GM20000 (cell line): ENCODE results near the gene SPON2.

Experiments
- DNase-seq: peaks from one replicate; pipeline ENCODE4 v3.0.0; 2012; ENCODE audit warnings: low spot score
- TF ChIP-seq, protein P1 (sequence below): IDR thresholded peaks from 2 replicates; pipeline ENCODE4 v1.5.1; 2012; ENCODE audit warnings: mild to moderate bottlenecking, control low read depth; ENCODE audit errors: extremely low read depth, missing control alignments

SPON2 gene

DNA sequence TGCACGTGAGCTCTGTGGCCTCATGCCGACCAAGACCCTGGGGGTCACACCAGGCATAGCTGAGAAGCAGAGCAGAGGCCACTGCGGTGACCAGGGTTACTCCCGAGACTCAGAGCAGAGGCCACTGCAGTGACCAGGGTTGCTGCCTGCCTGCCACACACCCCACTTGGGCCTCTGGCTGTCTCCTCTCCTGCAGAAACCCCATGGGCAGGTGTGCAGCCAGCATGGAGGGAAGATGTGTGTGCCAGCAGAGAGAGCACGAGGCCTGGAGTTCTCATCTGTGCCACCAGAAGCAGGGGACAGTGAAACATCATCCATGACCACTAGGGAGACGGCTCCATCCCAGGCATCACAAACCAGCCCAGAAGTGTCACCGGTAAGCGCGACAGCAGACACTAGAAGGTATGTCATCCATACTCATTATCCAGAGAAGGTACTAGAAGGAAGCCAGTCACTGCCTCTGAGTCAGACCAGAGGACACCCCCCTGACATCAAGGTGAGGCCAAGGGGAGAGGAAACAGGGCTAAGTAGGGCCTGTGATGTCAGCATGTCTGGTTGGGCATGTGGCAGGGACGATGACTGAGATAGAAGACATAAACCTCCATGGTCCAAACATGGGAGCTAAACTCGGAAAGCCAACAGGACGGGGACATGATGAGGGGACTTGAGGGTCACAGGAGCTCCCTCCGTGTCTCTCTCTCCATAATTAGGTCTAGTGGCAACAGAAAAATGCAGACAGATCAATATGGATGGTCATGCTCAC is 24.2 kb upstream of the SPON2 start:
- DNase-seq = no peak
- TF ChIP-seq, protein P1, sequence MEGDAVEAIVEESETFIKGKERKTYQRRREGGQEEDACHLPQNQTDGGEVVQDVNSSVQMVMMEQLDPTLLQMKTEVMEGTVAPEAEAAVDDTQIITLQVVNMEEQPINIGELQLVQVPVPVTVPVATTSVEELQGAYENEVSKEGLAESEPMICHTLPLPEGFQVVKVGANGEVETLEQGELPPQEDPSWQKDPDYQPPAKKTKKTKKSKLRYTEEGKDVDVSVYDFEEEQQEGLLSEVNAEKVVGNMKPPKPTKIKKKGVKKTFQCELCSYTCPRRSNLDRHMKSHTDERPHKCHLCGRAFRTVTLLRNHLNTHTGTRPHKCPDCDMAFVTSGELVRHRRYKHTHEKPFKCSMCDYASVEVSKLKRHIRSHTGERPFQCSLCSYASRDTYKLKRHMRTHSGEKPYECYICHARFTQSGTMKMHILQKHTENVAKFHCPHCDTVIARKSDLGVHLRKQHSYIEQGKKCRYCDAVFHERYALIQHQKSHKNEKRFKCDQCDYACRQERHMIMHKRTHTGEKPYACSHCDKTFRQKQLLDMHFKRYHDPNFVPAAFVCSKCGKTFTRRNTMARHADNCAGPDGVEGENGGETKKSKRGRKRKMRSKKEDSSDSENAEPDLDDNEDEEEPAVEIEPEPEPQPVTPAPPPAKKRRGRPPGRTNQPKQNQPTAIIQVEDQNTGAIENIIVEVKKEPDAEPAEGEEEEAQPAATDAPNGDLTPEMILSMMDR = no peak

DNA sequence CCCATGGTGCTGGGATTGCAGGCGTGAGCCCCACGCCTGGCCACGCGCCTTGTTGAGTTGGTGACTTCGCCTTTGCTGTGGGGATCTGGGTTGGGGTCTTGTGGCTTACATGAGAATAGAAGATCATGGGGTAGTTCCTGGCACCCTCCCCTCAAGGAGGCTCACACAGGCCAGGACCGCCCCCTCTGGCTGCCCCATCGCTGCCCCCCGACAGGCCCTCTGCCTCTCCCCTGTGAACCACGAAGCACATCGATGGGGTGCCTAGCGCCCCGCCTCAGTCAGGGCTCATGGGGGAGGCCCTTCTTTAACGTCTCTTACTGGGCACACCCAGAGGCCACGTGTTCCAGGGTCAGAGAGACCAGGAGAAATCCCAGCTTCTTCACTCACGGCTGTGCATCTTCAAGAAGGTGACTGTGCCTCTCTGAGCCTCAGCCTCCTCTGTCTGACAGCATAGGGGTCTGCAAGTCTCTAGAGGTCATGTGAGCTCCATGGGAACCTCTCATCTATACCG is 23.6 kb upstream of the SPON2 start:
- no peak for DNase-seq
- TF ChIP-seq, protein P1 = no peak

DNA sequence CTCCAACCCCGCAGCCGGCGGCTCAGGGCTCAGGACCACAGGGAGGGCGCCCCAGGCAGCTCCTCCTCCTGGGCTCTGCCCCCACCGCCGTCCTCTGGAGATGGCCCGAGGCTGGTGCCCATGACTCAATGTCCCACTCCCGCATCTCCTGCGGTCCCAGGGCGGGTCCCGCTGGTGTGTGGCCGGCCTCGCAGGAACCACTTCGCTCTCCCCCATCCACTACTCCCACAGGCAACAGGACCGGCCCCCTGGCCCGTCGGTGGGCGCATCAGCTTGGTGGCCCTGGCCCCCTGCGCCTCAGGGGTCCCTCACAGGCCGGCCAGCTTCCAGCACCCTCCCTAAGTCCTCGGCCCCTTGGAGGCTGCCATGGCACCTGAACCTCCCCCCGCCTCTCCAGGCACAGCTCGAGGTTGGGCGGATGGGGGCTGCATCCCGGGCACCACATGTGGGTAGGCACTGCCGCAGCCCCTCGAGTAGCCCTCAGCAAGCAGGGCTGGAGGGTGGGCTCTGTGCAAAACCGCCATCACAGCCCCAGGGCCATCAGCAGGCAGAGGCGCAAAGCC is 22.8 kb upstream of the SPON2 start:
- DNase-seq = no peak
- TF ChIP-seq, protein P1 = no peak

DNA sequence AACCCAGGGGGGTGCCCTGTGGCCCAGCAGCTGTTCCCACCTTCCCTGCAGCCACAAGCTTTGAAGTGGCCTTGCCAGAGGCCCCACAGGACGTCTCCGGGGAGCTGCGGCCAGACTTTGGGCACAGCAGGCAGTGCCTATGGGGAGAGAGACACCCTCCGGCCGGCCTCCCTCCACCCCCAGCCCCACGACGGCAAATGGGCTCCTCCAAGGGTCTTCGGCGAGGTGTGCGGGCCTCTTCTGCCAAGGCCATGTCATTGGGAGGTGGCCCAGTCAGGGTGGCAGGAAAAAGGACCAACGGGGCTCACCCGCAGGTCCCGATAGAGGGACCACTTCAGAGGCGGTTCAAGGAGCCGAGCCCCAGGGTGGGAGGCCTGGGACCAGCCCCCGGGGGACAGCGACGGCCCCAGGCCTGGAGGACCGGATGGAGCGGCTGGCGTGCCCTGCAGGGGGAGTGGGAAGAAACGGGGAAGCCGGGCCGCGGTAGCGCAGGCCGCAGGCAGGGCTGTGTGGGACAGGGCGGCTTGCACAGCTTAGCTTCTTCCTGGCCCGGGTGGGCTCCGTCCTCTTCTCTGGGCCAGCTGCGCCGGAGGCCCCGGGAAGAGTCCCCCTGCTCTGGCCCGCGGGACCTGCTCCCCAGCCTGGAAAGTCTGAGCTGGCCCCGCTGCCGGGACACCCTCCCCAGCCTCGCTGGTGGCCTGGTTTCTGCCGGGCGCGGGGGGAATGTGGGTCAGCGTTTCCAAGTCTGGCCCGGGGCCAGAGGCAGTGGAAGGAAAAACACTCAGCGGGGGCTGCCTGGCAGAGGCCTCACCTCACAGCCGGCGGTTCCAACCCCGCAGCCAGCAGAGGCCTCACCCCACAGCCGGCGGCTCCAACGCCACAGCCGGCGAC is 21.9 kb upstream of the SPON2 start:
- no peak for DNase-seq
- TF ChIP-seq, protein P1 = no peak

DNA sequence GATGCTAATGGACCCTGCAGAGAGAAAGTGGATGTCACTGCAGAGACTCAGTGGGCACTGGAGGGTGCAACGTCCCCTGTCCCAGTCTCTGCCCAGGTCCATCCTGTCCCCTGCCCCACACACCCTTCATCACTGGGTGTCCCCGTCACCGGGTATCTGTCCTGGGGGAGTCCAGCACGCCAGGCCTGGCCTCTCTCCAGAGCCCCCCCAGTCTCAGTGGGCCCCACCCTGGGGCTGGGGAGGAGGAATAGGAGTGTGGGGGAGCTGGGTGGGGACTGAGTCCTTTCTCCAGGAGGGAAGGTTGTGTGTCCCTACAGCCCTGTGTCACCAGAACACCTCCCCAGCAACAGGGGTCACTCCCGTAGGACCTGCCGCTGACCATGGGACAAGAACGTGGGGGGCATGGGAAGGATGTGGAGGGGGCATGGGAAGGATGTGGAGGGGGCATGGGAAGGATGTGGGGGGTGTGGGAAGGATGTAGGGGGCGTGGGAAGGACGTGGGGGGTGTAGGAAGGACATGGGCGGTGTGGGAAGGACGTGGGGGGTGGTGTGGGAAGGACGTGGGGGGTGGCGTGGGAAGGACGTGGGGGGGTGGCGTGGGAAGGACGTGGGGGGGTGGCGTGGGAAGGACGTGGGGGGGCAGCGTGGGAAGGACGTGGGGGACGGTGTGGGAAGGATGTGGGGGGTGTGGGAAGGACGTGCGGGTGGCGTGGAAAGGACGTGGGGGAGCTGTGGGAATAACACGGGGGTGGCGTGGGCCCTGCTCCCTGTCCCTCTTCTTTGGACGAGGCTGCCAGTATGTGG is 21.0 kb upstream of the SPON2 start:
- no peak for DNase-seq
- TF ChIP-seq, protein P1 = no peak

DNA sequence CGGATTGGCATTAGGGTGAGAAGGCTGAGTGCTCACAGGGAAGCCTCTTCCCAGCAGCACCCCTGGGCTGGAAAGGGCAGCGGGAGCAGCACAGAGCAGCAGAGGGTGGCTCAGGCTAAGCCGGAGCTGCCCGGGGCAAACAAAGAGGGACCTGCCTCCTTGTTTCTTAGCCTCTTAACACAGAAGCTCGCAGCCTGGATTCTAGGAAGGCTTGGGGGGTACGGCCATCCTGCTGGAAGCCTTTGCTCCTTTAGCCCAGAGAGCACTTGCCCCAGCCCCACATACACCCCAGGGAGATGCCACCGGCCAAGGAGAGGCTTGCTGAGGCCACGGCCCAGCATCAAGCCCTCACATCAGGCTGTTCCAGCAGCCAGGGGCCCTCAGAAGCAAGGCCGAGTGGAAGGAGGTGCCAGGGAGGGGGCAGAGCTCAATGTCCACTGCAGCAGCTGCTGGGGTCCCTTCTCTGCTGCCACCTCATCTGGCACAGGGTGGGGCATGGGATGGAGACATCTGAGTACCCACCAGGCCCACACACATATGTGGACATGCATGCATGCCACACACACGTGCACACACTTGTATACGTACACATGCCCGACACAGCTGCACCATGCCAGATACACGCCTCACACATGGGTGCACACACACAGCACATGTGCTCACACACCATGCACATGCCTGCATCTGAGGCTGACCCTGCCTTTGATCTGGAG is 20.3 kb upstream of the SPON2 start:
- TF ChIP-seq, protein P1 = no peak
- DNase-seq = no peak
